ACC112 (cell line): ENCODE data around the gene UBR1.

Experiments used
- H2AFZ ChIP-seq: fragments of 200-600 bp; sonication (generic); one replicate; pipeline ENCODE4 v1.6.0; 2017; ENCODE audit warnings: antibody characterized with exemption, low read length; ENCODE audit not compliant: unreplicated experiment
- H3K27ac ChIP-seq: fragments of 200-600 bp; sonication (generic); 2 replicates; pipeline ENCODE4 v1.5.1; 2014; ENCODE audit warnings: low read depth, mild to moderate bottlenecking, antibody characterized with exemption, low read length, moderate library complexity
- H3K27me3 ChIP-seq: fragments of 200-600 bp; sonication (generic); 2 replicates; pipeline ENCODE4 v1.6.1; 2014; ENCODE audit warnings: mild to moderate bottlenecking, antibody characterized with exemption, low read length, moderate library complexity, mixed read lengths; ENCODE audit not compliant: insufficient read depth
- H3K36me3 ChIP-seq: fragments of 200-600 bp; sonication (generic); 2 replicates; pipeline ENCODE4 v1.6.1; 2016; ENCODE audit warnings: mild to moderate bottlenecking, antibody characterized with exemption, low read length, moderate library complexity, mixed read lengths; ENCODE audit not compliant: insufficient read depth
- H3K4me1 ChIP-seq: fragments of 200-600 bp; sonication (generic); one replicate; pipeline ENCODE4 v1.6.1; 2016; ENCODE audit warnings: low read length, mixed read lengths; ENCODE audit not compliant: insufficient read depth, unreplicated experiment, control insufficient read depth
- H3K4me3 ChIP-seq: fragments of 200-600 bp; sonication (generic); 2 replicates; pipeline ENCODE4 v1.5.1; 2014; ENCODE audit warnings: mild to moderate bottlenecking, low read depth, low read length
- H3K79me2 ChIP-seq: fragments of 200-600 bp; sonication (generic); one replicate; pipeline ENCODE4 v1.6.0; 2016; ENCODE audit warnings: low read length; ENCODE audit not compliant: control insufficient read depth, unreplicated experiment, insufficient read depth

Gene UBR1

DNA sequence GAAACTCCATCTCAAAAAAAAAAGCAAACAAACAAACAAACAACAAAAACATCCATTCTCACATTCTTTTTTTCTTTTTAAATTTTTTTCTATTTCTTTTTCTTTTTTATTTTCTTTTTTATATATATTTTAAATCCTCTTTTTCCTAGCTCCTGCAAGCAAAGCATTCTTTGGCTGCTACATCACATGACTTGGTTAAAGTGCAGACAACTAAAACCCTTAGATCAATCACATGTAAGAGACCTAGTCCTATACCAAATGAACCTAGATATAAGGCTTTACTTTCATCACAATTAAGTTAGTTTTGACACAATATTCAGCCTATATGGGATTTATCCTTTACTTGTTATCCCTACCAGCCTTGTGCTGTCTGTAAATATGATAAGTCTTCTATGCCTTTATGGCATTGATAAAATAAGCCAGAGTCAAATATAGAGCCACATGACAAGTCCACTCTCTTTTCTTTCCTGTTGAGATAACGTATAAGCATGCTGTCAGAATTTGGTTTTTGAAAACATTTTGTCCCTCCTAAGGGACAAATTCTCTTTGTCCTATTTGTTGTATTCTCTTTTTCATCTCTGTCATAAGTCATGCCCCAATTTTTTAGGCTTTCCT lies 11.3 kb downstream of the UBR1 start:
- Histone ChIP-seq H2AFZ (no peak overlapping the region), H3K79me2 (peaks cover 45% of the 10 kb centered on the region), H3K27me3 (no peaks in the 10 kb centered on the region), H3K36me3 (peaks cover 20% of the 10 kb centered on the region), H3K27ac (no peak overlapping the region), H3K4me3 (no peak overlapping the region), H3K4me1 (peaks cover 33% of the 10 kb centered on the region)

DNA sequence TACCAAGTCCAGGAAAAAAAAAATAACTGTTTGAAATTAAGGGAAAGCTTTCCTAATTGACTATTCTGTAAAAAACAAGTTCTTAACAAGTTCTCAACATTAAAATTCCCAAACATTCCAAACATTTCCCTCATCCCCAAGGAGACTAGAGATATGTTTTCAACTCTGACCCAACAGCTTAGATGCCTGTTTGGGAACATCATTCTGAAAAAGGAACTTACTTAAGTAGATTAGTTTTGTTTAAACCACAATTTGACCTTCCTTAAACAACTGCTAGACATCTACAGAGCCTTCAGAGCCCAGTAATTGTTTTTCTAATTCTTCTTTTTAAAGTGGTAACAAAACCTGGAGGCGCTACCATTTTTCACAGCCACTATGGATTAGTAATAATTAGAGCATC lies 12.8 kb downstream of the UBR1 start:
- no peak overlapping the region for H2AFZ ChIP-seq
- peaks cover 19% of the 10 kb centered on the region for H3K36me3 ChIP-seq
- no peaks in the 10 kb centered on the region for H3K27me3 ChIP-seq
- peaks cover 33% of the 10 kb centered on the region for H3K4me1 ChIP-seq
- peaks cover 43% of the 10 kb centered on the region for H3K79me2 ChIP-seq
- peak overlapping the region; percentile 76 for H3K27ac ChIP-seq
- no peak overlapping the region for H3K4me3 ChIP-seq

DNA sequence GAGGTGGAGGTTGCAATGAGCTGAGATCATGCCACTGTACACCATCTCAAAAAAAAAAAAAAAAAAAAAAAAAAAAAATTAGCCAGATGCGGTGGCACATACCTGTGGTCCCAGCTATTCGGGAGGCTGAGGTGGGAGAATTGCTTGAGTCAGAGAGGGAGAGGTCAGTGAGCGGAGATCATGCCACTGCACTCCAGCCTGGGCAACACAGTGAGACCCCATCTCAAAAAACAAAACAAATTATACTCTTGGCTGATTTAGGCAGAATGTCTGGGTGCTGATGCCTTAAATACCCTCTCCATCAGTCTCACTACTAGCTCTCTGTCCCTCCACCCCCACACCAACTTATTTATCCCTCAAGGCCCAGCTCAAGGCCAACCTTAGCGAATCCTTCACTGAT lies 14.0 kb downstream of the UBR1 start:
- H3K79me2 ChIP-seq = peaks cover 39% of the 10 kb centered on the region
- 0 out of 2 replicates have a peak, but pooled peaks cover 9% of the 10 kb centered on the region for H3K36me3 ChIP-seq
- peak overlapping the region; percentile 76; the same call in 1 of the 2 replicates for H3K27ac ChIP-seq
- no peak overlapping the region for H2AFZ ChIP-seq
- peaks cover 27% of the 10 kb centered on the region for H3K4me1 ChIP-seq
- H3K4me3 ChIP-seq = no peak overlapping the region
- no peaks in the 10 kb centered on the region for H3K27me3 ChIP-seq

GRCh38 chr15:43086551-43086950 lies 19.3 kb downstream of the UBR1 start:
- Histone ChIP-seq H3K4me1 (peaks cover 20% of the 10 kb centered on the region), H2AFZ (no peak overlapping the region), H3K27me3 (no peaks in the 10 kb centered on the region), H3K79me2 (peaks cover 33% of the 10 kb centered on the region), H3K36me3 (0 out of 2 replicates have a peak, but pooled peaks cover 16% of the 10 kb centered on the region), H3K4me3 (no peak overlapping the region), H3K27ac (peak overlapping the region; percentile 63)

DNA sequence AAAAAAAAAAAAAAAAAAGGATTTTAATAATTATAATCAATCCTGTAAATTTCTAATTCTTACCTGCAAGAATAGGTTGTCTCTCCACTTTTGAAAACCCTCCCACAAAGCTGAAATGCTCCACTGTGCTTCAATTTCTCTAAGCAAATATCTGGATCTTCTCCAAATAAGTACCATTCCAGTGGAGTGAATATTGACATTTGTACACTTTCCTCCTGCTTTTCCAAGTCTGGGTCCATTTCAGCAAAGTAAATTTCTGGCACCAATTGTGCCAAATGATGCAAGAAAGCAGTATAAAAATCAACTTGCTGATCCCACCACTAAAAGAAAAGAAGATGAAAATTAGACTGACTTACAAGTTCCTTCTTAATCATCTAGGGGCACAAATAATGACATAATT lies 19.9 kb downstream of the UBR1 start:
- Histone ChIP-seq H3K27me3 (no peaks in the 10 kb centered on the region), H2AFZ (no peak overlapping the region), H3K4me1 (peaks cover 20% of the 10 kb centered on the region), H3K79me2 (peaks cover 28% of the 10 kb centered on the region), H3K36me3 (0 out of 2 replicates have a peak, but pooled peaks cover 12% of the 10 kb centered on the region), H3K27ac (peak overlapping the region; percentile 63), H3K4me3 (no peak overlapping the region)

DNA sequence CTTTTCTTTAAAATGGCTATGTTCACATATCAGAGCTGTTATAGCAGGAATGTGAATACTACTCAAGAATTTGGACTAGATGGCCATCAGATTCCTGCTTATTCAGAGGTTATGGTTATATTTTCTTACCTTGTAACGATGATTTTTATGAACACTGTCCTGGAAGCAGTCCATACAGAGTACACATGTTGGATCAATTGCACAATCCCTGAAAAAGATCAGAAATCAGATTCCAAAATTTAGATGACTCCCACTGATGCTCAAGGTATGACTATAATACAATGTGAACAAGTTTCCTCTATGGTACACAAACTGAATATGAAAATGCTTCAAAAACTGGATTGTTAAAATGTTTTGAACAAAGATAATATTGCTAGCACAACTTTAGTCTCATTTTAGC lies 23.3 kb downstream of the UBR1 start:
- peaks cover 14% of the 10 kb centered on the region for H3K79me2 ChIP-seq
- H3K27ac ChIP-seq = no peak overlapping the region
- peaks cover 20% of the 10 kb centered on the region for H3K4me1 ChIP-seq
- H2AFZ ChIP-seq = no peak overlapping the region
- H3K4me3 ChIP-seq = no peak overlapping the region
- no peaks in the 10 kb centered on the region for H3K27me3 ChIP-seq
- H3K36me3 ChIP-seq = 0 out of 2 replicates have a peak, but pooled peaks cover 15% of the 10 kb centered on the region

DNA sequence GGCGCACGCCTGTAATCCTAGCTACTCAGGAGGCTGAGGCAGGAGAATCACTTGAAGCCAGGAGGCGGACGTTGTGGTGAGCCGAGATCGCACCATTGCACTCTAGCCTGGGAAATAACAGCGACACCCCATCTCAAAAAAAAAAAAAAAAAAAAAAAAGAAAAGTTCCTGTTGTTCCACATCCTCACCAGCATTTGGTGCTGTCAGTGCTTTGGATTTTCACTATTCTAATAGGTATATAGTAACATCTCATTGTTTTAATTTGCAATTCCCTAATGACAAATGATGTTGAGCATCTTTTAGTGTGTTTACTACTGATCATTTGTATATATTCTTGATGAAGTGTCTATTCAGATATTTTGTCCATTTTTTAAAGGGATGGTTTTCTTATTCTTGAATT lies 24.6 kb downstream of the UBR1 start:
- Histone ChIP-seq H3K4me1 (peaks cover 13% of the 10 kb centered on the region), H3K27me3 (no peaks in the 10 kb centered on the region), H2AFZ (no peak overlapping the region), H3K4me3 (no peak overlapping the region), H3K79me2 (peaks cover 4% of the 10 kb centered on the region), H3K27ac (no peak overlapping the region), H3K36me3 (0 out of 2 replicates have a peak, but pooled peaks cover 15% of the 10 kb centered on the region)

- Histone ChIP-seq H3K36me3 (peaks cover 62% of the 10 kb centered on the region), H3K27me3 (no peaks in the 10 kb centered on the region), H3K79me2 (no peaks in the 10 kb centered on the region)
Measured at GRCh38 chr15:43071451-43071850, 34.4 kb downstream of the UBR1 start.

GRCh38 chr15:43070893-43071292 lies 34.9 kb downstream of the UBR1 start:
- Histone ChIP-seq H3K4me3 (no peak overlapping the region), H3K27ac (no peak overlapping the region), H3K4me1 (no peaks in the 10 kb centered on the region), H3K27me3 (no peaks in the 10 kb centered on the region), H3K36me3 (peaks cover 62% of the 10 kb centered on the region), H2AFZ (no peak overlapping the region), H3K79me2 (no peaks in the 10 kb centered on the region)

More at GRCh38 chr15:43071451-43071850, 34.4 kb downstream of the UBR1 start:
- Histone ChIP-seq H3K27ac (no peak overlapping the region), H3K4me1 (no peaks in the 10 kb centered on the region), H3K4me3 (no peak overlapping the region), H2AFZ (no peak overlapping the region)

DNA sequence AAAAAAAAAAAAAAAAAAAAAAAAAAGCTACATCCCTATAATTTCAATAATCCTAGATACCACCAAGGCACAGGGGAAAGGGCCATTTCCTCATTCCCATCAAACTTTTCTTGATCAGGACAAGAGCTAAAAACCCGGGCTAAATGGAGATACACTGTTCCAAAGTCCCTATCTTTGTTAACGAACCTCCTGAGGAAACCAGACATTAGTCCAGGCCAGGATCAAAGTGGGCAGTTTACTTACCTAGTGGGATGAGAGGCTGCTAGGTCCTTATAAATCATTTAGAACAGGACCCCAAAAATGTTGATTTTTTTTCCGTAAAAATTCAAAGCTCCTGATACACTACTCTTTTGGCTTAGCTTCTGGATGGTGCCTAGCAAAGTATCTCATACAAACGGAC lies 35.6 kb downstream of the UBR1 start:
- Histone ChIP-seq H3K27ac (no peak overlapping the region), H3K4me1 (no peaks in the 10 kb centered on the region), H2AFZ (no peak overlapping the region), H3K4me3 (no peak overlapping the region), H3K36me3 (peaks cover 62% of the 10 kb centered on the region), H3K27me3 (no peaks in the 10 kb centered on the region), H3K79me2 (no peaks in the 10 kb centered on the region)

DNA sequence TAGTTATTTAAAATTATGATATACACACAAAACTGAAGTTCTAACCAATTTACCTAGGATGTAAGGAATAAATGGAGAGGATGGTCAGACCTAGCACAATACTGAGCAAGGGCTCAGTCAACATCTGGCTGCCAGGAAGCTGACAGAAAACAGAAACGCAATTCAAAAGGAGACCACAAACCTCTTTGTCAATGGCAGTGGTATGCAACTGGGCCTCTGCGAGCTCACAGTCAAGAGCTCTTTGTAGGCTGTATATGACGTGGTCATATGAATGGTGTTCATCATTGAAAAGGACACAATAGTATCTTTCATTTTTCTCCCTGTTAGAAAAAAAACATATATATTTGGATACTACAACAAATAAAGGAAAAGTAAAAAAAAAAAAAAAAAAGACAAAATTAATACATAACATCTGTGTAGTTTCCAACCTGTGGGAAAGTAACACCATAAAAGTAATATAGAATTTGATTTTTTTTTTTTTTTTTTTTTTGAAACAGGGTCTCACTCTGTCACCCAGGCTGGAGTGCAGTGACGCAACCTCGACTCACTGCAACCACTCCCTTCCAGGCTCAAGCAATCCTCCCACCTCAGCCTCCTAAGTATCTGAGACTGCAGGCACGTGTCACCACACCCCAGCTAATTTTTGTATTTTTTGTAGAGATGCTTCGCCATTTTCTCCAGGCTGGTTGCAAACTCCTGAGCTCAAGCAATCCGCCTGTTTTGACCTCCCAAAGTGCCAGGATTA lies 37.9 kb downstream of the UBR1 start:
- peaks cover 47% of the 10 kb centered on the region for H3K36me3 ChIP-seq
- no peaks in the 10 kb centered on the region for H3K79me2 ChIP-seq
- H2AFZ ChIP-seq = no peak overlapping the region
- H3K4me1 ChIP-seq = no peaks in the 10 kb centered on the region
- H3K27ac ChIP-seq = no peak overlapping the region
- H3K4me3 ChIP-seq = no peak overlapping the region
- H3K27me3 ChIP-seq = no peaks in the 10 kb centered on the region
